Sigmoid colon (tissue), 4 donors: ENCODE measurements around the gene SYPL1.

Experiments used
- CTCF ChIP-seq, 4 experiments: fragments of 450-650 bp in 3 of 4; fragments of 200-600 bp in 1 of 4; IDR thresholded peaks; one replicate each; pipeline ENCODE4 v1.5.1; 2016 to 2019; ENCODE audit warnings: antibody characterized with exemption in 4 of 4, mild to moderate bottlenecking in 3 of 4, moderate library complexity in 2 of 4
- EP300 ChIP-seq, 4 donors: sonication (generic); formaldehyde crosslinking; IDR thresholded peaks; one replicate each; pipeline ENCODE4 v1.6.1; 2017; ENCODE audit warnings: antibody characterized with exemption in 4 of 4
- POLR2A ChIP-seq, 2 donors: fragments of 450-650 bp; IDR thresholded peaks; one replicate each; pipeline ENCODE4 v1.6.1; 2016; ENCODE audit warnings: antibody characterized with exemption in 2 of 2, mild to moderate bottlenecking in 2 of 2, moderate library complexity in 2 of 2
- POLR2AphosphoS5 ChIP-seq, 4 donors: sonication (generic); formaldehyde crosslinking; IDR thresholded peaks; one replicate each; pipeline ENCODE4 v1.6.1; 2017; ENCODE audit warnings: antibody characterized with exemption in 4 of 4

- TF ChIP-seq CTCF (IDR thresholded peaks at IDR 0.05), result no peak
- TF ChIP-seq POLR2A (IDR thresholded peaks at IDR 0.05), result no peak
- TF ChIP-seq EP300 (IDR thresholded peaks at IDR 0.05), result no peak
- no peak for TF ChIP-seq POLR2AphosphoS5 (IDR thresholded peaks at IDR 0.05)
Observed at GRCh38 chr7:106143711-106144337, 31.7 kb upstream of the SYPL1 start.
